ENCODE results near the gene SRD5A1.

DNA sequence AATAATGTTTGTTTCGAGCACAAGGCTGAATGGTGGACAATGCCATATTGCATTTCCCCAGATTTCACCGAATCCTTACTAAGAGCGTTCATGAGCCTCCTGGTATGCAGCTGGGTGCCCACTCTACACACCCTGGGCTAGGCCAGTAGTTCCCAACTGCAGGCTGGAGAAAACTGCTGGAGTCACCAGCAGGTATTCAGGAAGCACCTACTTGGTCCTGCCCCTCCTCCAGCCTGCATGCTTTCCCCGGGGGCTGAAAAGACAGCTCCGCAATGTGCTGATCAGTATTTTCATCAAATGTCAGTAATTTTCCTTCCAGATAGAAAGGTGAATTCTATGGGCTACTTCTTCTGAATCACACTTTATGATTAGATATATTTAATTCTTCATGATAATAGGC is 34.4 kb downstream of the SRD5A1 start:
- TF ChIP-seq GATA2 (IDR thresholded peaks at IDR 0.05; ENCODE audit: low read depth, low read length) (no peak), GATA3 (IDR thresholded peaks at IDR 0.05; ENCODE audit: low read depth, low read length) (no peak)

Data from SH-SY5Y (cell line).